NCI-H2107 treated with DMSO at 0.1 percent for 48 hours (cell line): ENCODE results near the gene ADAMTS6.

Experiments used
- DNase-seq: peaks from one replicate; lab custom pipeline; 2025; ENCODE audit not compliant: unreplicated experiment; lab: John Stamatoyannopoulos, UW

The ADAMTS6 gene

GRCh38 chr5:65292196-65292595 is 189.5 kb downstream of the ADAMTS6 start:
- DNase-seq = no peak

- DNase-seq = no peak
These were observed 191.0 kb downstream of the ADAMTS6 start for GRCh38 chr5:65290677-65291076.

- no peak for DNase-seq
These were observed 193.1 kb downstream of the ADAMTS6 start for GRCh38 chr5:65288657-65289056.

DNA sequence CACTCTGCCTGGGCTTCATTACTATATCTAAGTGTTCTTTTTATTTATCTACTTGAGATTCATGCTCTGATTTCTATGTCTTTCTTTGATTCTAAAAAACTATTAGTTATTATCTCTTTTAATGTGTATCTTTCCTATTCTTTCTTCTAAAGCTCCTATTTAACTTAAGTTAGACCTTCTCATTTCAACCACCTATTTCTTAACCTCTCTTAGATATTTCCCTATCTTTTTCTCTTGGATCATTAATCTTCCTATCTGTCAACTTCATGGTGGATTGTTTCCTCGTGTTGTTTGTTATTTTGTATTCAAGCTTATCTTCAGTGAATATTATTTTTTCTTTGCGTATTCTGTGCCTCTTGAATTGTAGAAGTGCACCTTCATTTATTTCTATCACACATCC is 202.1 kb downstream of the ADAMTS6 start:
- DNase-seq = no peak

DNA sequence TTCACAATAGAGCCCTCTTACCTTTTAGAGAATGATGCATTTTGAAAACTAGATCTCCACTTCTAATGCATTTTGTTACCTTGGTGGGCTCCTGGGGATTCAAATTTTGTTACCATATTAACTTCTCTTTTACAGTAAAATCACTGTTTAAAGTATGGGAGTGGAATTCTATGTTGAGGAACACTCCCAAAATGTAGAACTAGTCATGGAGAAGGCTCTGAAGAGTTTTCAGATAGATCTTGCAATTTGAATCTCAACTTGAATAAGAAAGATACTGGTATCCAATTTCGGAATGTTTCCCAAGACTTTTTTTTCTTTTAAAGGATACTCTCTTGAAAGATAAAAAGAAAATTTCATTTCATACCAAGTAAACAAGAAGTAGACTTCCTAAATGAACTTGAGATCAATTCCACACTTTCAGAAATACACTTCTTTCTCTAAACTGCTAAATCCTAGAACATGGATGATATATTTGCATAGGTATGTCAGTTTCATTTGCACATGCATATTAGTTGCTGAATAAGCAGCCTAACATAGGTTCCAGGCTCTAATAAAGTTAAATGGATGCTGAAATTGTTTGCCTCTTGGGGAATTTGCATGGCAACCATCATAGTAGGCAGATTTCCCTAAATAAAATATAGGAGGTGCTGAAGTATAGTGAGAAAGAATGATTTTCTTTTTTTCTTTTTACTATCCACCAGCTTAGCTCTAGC is 205.4 kb downstream of the ADAMTS6 start:
- DNase-seq = no peak

GRCh38 chr5:65271906-65272305 is 209.8 kb downstream of the ADAMTS6 start:
- no peak for DNase-seq

- DNase-seq = no peak
These were observed 213.2 kb downstream of the ADAMTS6 start for GRCh38 chr5:65268525-65268924.

DNA sequence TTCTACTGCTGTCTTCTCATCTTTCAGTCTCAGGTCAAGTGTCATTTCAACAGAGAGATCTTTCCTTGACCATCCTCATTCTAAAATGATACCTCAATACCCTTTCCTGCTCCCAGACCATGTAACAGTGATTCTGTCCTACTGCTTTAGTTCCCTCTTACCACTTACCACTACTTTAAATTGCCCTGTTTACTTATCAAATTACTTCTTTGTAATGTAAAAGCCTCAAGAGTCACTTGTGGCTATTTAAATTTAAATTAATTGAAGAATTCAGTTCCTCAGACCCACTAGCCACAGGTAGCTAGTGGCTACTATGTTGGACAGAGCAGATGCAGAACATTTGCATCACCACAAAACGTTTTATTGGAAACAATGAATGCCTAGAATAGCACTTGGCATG is 217.3 kb downstream of the ADAMTS6 start:
- no peak for DNase-seq

DNA sequence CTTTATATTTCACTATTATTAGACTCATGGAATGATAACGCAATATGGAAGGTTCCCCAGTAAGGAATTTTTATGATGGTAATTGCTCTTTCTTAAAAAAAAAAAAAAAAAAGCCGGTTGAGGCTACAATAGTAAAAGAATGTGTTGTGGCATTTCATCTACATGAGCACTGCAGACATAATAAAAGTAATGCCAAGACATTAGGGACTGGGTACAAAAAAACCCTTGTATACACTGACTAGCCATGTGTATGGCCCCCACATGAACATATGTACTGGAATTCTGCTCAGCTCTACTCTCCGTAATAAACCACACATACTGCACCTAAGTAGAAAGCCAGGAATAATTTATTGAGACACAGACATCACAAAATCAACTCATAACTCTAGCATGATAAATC is 218.4 kb downstream of the ADAMTS6 start:
- no peak for DNase-seq

DNA sequence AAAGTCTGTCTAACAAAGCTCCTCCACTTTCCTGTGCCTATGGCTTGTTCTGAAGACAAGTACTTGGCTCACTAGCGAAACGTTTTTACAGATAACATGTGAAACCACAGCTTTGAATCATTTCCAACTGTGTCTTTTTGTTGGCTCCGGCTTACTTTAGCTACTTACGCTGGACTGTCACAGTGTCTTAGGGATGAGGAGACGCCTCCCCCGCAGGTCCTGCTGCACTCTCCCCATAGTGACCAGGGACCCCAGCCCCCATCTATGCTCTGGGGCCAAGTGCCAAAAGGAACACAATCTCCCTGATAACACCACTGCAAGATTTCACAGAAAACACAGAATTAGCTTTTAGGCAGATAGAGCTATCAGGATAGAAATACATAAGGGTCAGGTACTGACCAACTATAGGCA is 219.1 kb downstream of the ADAMTS6 start:
- DNase-seq = no peak

DNA sequence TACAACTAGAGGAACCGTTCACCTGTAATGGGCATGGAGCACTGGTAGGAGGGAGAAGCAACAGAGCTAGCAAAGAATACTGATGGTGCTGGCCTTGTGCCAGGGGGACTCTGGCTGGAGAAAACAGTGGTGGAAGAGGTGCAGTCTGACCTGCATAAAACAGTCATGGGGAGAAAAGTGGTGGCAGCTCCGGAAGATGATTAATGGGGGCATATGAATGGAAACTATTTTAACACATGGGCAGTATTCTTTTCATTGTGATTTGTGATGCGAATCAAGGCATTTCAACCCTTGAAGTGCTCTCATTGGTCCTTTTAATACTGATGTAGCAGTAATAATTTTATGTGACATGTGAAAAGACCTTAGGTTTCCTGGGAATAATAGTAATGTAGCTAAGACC is 219.6 kb downstream of the ADAMTS6 start:
- DNase-seq = no peak

- DNase-seq = no peak
These were observed 220.2 kb downstream of the ADAMTS6 start for GRCh38 chr5:65261499-65261898.

DNA sequence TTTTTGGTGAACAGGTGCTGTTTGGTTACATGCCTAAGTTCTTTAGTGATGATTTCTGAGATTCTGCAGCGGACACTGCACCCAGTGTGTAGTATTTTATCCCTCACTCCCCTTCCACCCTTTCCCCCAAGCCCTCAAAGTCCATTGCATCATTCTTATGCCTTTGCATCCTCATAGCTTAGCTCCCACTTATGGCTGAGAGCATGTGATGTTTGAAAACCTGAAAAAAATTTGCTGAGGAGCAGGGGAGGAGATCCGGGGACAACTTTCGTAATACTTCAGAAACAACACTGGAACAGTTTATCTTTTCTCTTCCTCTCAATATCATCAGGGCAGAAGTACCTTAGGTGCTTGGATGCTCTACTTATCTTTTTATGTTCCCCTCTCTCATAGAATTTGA is 226.4 kb downstream of the ADAMTS6 start:
- no peak for DNase-seq

GRCh38 chr5:65252977-65253376 is 228.7 kb downstream of the ADAMTS6 start:
- DNase-seq = no peak

DNA sequence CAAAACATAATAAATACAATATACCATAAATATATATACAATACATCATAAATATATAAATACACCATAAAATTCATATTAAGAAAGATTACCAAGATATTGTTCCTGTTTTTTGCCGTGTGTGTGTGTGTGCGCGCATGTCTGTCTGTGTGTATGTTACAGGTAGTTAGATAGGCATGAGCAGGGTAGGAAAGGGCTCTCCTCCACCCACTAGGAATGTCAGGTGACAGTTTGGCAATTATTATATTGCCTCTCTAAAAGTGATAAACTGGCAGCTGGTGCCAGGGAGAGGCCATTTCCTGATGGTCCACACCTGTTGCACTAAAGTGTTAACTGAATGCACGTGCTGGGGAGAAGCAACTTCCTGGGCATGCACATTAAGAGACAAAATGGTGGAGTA is 232.8 kb downstream of the ADAMTS6 start:
- no peak for DNase-seq

GRCh38 chr5:65247594-65247993 is 234.1 kb downstream of the ADAMTS6 start:
- DNase-seq = no peak

DNA sequence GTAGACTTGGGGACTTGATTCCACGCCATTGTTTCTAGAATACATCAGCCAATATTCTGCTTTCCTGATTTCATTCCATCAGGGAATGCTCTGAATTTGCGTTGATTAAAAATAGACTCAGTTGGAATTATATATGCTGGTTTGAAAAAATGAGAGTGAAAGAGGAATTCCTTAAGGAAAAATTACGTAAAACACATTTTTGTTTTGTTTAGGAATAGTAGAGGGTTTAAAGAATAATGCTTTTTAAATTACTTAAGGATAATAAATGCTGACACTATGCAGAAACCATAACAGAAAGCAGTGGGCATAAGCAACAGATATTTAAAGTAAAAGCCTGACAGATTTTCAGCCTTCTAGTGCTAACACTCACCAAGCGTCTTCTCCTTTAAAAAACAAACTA is 235.0 kb downstream of the ADAMTS6 start:
- no peak for DNase-seq

GRCh38 chr5:65244031-65244430 is 237.7 kb downstream of the ADAMTS6 start:
- no peak for DNase-seq

DNA sequence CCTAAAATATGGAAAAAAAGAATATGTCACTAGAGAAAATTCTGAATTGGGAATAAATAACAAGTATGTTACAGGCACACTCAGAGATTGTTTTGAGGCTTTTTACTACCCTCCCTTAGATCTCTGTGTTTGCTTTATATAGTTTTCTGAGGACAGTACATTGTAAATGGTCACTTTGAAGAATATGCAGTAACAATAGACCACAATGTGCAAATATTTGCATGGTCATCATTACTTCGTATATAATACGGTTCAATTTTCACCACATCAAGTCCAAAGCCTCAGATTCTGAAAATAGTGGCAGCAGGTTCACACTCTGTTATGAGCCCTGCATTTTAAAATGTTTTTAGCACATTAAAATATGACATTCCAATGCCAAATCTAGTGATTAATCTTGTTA is 238.6 kb downstream of the ADAMTS6 start:
- DNase-seq = no peak

GRCh38 chr5:65229841-65230240 is 251.9 kb downstream of the ADAMTS6 start:
- no peak for DNase-seq

DNA sequence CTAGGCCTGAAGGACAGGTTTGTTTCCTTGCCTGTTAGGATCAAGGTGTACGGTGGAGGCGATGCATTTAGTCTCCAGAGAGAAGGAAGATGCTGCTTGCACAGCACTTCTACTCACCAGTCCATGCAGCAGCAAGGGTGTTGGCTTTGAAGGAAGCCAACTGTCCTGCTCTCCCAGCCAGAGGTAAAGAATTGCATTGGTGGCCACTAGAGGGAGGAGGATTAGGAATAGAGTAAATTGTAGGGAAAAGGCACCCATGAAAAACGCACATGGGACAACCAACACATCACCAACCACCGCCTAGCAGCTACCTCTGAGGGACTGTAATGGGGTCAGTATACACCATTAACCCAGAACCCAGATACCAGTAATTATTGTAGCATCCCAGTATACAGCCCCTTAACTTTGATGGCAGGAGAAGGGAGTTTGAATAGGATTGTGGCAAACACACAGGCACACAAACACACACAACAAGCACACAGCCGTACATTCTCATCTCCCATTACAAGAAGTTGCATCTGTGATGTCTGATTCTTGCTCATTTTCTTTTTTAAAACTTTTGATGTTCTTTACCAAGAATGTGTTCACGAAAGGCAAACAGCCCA is 267.7 kb downstream of the ADAMTS6 start:
- no peak for DNase-seq

DNA sequence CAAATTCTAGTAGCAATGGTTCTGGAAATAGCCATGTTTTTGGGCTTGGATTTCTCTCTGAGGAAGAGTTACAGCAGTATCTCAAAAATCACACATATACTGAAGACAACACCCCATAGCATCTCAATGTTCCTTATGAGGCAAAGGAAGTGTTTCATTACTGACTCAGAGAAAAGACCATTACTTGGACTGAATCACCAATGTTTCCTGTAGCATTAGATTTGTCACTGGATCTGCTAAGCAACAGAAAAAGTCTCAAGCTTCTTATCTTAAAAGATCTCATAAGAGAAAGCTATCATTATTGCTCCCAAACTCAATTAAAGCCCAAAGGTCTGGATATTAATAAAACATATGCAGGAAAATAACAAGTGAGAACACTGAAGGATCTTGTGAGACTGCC is 272.4 kb downstream of the ADAMTS6 start:
- no peak for DNase-seq

- no peak for DNase-seq
These were observed 276.8 kb downstream of the ADAMTS6 start for GRCh38 chr5:65204966-65205365.
